Panc1 (cell line): ENCODE measurements around the gene TMEM273. TPM values are rescaled to one million over a fixed set of nuclear protein-coding genes. Genes with fewer than 3 reads are reported as not detected.

Experiments
- ATAC-seq: fragments of 200-7000 bp; cut with Tn5 transposase; 2 replicates; pipeline ENCODE4 v1.9.1; 2020; ENCODE audit warnings: mild to moderate bottlenecking, moderate library complexity
- BruUV-seq: library from RNA; stranded (reverse); fragments of 400-500 nt; replicated peaks from 2 replicates; lab custom pipeline; 2021; lab: Mats Ljungman, UMichigan
- CTCF ChIA-PET: fragments of 300-600 bp; sonication (Branson Sonifier 250); formaldehyde crosslinking; loops from one replicate; lab custom pipeline; 2022; ENCODE audit warnings: antibody characterized with exemption; lab: Charles Lee
- POLR2A ChIA-PET: fragments of 300-600 bp; sonication (Branson Sonifier 250); formaldehyde crosslinking; loops from one replicate; lab custom pipeline; 2022; ENCODE audit warnings: antibody characterized with exemption; lab: Charles Lee
- DNase-seq: peaks from one replicate; pipeline ENCODE4 v3.0.0-alpha.2; 2010; ENCODE audit warnings: low read depth, low spot score
- H3K27ac ChIP-seq: 2 replicates; pipeline ENCODE4 v1.5.1; 2011; ENCODE audit warnings: mild to moderate bottlenecking, low read length, inconsistent platforms
- H3K27me3 ChIP-seq: fragments of 200-500 bp; sonication (Bioruptor generic); 2 replicates; pipeline ENCODE4 v1.6.0; 2014; ENCODE audit warnings: low read length, inconsistent platforms; ENCODE audit not compliant: control insufficient read depth, insufficient read depth
- H3K36me3 ChIP-seq: fragments of 200-500 bp; sonication (Bioruptor generic); 2 replicates; pipeline ENCODE4 v1.5.1; 2014; ENCODE audit warnings: inconsistent platforms, mild to moderate bottlenecking, low read length, moderate library complexity; ENCODE audit not compliant: control insufficient read depth, insufficient read depth
- H3K4me1 ChIP-seq: 2 replicates; pipeline ENCODE4 v1.5.1; 2011; ENCODE audit warnings: inconsistent platforms, mild to moderate bottlenecking, low read length, moderate library complexity; ENCODE audit not compliant: control insufficient read depth, insufficient read depth
- H3K4me3 ChIP-seq, 2 experiments: 2 replicates each; pipeline ENCODE4 v1.5.1; 2011 to 2012; ENCODE audit warnings: low read depth in 2 of 2, low read length in 2 of 2, mild to moderate bottlenecking in 2 of 2, inconsistent platforms in 1 of 2, moderate library complexity in 1 of 2
- H3K9me3 ChIP-seq: fragments of 200-500 bp; sonication (Bioruptor generic); 2 replicates; pipeline ENCODE4 v1.5.1; 2014; ENCODE audit warnings: low read depth, mild to moderate bottlenecking, inconsistent platforms, low read length, moderate library complexity; ENCODE audit not compliant: control insufficient read depth, insufficient read depth
- CTCF ChIP-seq: fragments of 450-650 bp; IDR thresholded peaks from 2 replicates; pipeline ENCODE4 v1.5.1; 2017; ENCODE audit warnings: mild to moderate bottlenecking
- POLR2AphosphoS5 ChIP-seq: IDR thresholded peaks from 2 replicates; pipeline ENCODE4 v1.6.1; 2012; ENCODE audit warnings: mild to moderate bottlenecking, low read depth, low read length, moderate library complexity
- REST ChIP-seq, 2 experiments: IDR thresholded peaks; 2 replicates each; pipeline ENCODE4 v1.6.1; 2011 to 2012; ENCODE audit warnings: low read depth in 2 of 2, control low read depth in 1 of 2, low read length in 1 of 2, mild to moderate bottlenecking in 1 of 2, moderate library complexity in 1 of 2; ENCODE audit not compliant: insufficient read depth in 1 of 2
- SIN3A ChIP-seq: IDR thresholded peaks from 2 replicates; pipeline ENCODE4 v1.6.1; 2012; ENCODE audit warnings: low read depth, mild to moderate bottlenecking, low read length, moderate library complexity, borderline replicate concordance; ENCODE audit not compliant: insufficient read depth
- TCF7L2 ChIP-seq: IDR thresholded peaks from 2 replicates; pipeline ENCODE4 v1.6.1; 2011; ENCODE audit warnings: mild to moderate bottlenecking, low read depth, low read length, inconsistent platforms
- in situ Hi-C: cut with HindIII; loops from 2 replicates; pipeline ENCODE4 v1.10.0; 2016; ENCODE audit warnings: low sequenced_read_pairs, low pct_unique_long_range_greater_than_20kb
- intact Hi-C: fragments of 100-400 bp; cut with micrococcal nuclease; formaldehyde crosslinking; loops from one replicate; pipeline ENCODE4 v1.10.0; 2022; ENCODE audit not compliant: unreplicated experiment
- total RNA-seq: library from RNA; stranded (reverse); gene quantifications from one replicate; pipeline ENCODE4 v1.2.1, GENCODE V29; 2021; ENCODE audit not compliant: unreplicated experiment

TMEM273 gene
- total RNA-seq, 1 experiment from 2014 or later = 0.23 TPM

GRCh38 chr10:49141541-49142332 lies 46.5 kb downstream of the TMEM273 start:
- no peak overlapping the region for H3K27ac ChIP-seq
- in situ Hi-C loops (no loop called here), intact Hi-C loops (no loop called here)
- DNase-seq (no peak), ATAC-seq (no peak)
- H3K4me1 ChIP-seq = no peaks in the 10 kb centered on the region
- CTCF ChIA-PET = no interaction called here
- H3K4me3 ChIP-seq = no peak overlapping the region
- no peaks in the 10 kb centered on the region for H3K36me3 ChIP-seq
- no TSS peak for BruUV-seq
- H3K27me3 ChIP-seq = peaks cover 1% of the 10 kb centered on the region
- POLR2A ChIA-PET = no interaction called here
- H3K9me3 ChIP-seq = no peaks in the 10 kb centered on the region
- TF ChIP-seq REST (IDR thresholded peaks at IDR 0.05; ENCODE audit: insufficient read depth in 1 of 2, low read depth in 2 of 2, low read length in 1 of 2) = no peak
- TF ChIP-seq CTCF = no peak
- TF ChIP-seq SIN3A = no peak
- no peak for TF ChIP-seq TCF7L2
- no peak for TF ChIP-seq POLR2AphosphoS5

- H3K27me3 ChIP-seq = peaks cover 8% of the 10 kb centered on the region
- in situ Hi-C loops = no loop called here
- H3K9me3 ChIP-seq = no peaks in the 10 kb centered on the region; the same call in 1 of the 2 replicates
- no peaks in the 10 kb centered on the region for H3K36me3 ChIP-seq
- DNase-seq = no peak
- TF ChIP-seq CTCF = no peak
- no peak for TF ChIP-seq SIN3A
- no peak for TF ChIP-seq TCF7L2
- no peak for TF ChIP-seq REST (IDR thresholded peaks at IDR 0.05; ENCODE audit: insufficient read depth in 1 of 2, low read depth in 2 of 2, low read length in 1 of 2)
- TF ChIP-seq POLR2AphosphoS5 = no peak
- no peaks in the 10 kb centered on the region for H3K4me1 ChIP-seq
- no TSS peak for BruUV-seq
- intact Hi-C loops = no loop called here
- no peak for ATAC-seq
- H3K27ac ChIP-seq = no peak overlapping the region
- no peak overlapping the region for H3K4me3 ChIP-seq
- POLR2A ChIA-PET = no interaction called here
- CTCF ChIA-PET = no interaction called here
These were observed 47.6 kb downstream of the TMEM273 start for GRCh38 chr10:49140304-49141177.
